Esophagus muscularis mucosa (tissue), 4 donors: Measurements from ENCODE around the gene WDR20.
"Not testable (repeated sequence)": the region's sequence is repeated elsewhere in the genome, so short reads cannot be mapped to it uniquely, and the experiment has no call there.

Experiments
- CTCF ChIP-seq, 3 experiments: fragments of 200-600 bp in 2 of 3; fragments of 450-650 bp in 1 of 3; sonication (generic) in 2 of 3; IDR thresholded peaks; one replicate each; pipeline ENCODE4 v1.5.1; 2017 to 2019; ENCODE audit warnings: antibody characterized with exemption in 3 of 3, mild to moderate bottlenecking in 2 of 3, moderate library complexity in 1 of 3
- EP300 ChIP-seq: sonication (generic); formaldehyde crosslinking; IDR thresholded peaks from one replicate; pipeline ENCODE4 v1.6.1; 2017; ENCODE audit warnings: antibody characterized with exemption
- POLR2A ChIP-seq: fragments of 450-650 bp; IDR thresholded peaks from one replicate; pipeline ENCODE4 v1.6.1; 2017; ENCODE audit warnings: antibody characterized with exemption, moderate library complexity, mild to moderate bottlenecking, low read depth
- POLR2AphosphoS5 ChIP-seq, 2 donors: sonication (generic); formaldehyde crosslinking; IDR thresholded peaks; one replicate each; pipeline ENCODE4 v1.6.1; 2017; ENCODE audit warnings: antibody characterized with exemption in 2 of 2

- TF ChIP-seq CTCF (IDR thresholded peaks at IDR 0.05); POLR2AphosphoS5 (IDR thresholded peaks at IDR 0.05); POLR2A; EP300: not testable (repeated sequence)
These were observed 4.2 kb upstream of the WDR20 start for GRCh38 chr14:102135456-102135855.
